Progenitor cell of endocrine pancreas (in vitro differentiated cells): ENCODE data around the gene PDIA6. TPM values are rescaled to one million over a fixed set of nuclear protein-coding genes. Genes with fewer than 3 reads are reported as not detected.

Source experiments
- DNase-seq: peaks from one replicate; pipeline ENCODE4 v3.0.0; 2021; ENCODE audit warnings: low spot score; ENCODE audit not compliant: unreplicated experiment
- H3K27ac Mint-ChIP-seq: 2 replicates; pipeline ENCODE4 v1.8.0; 2021; ENCODE audit warnings: mild to moderate bottlenecking, moderate library complexity, mixed read lengths
- H3K27me3 Mint-ChIP-seq: 2 replicates; pipeline ENCODE4 v1.8.0; 2021; ENCODE audit warnings: mixed read lengths
- H3K36me3 Mint-ChIP-seq: 2 replicates; pipeline ENCODE4 v1.8.0; 2022; ENCODE audit warnings: mixed read lengths; ENCODE audit not compliant: insufficient read depth
- H3K4me1 Mint-ChIP-seq: 2 replicates; pipeline ENCODE4 v1.8.0; 2021; ENCODE audit warnings: low read depth, mixed read lengths
- H3K4me3 Mint-ChIP-seq: 2 replicates; pipeline ENCODE4 v1.8.0; 2021; ENCODE audit warnings: low read depth, mild to moderate bottlenecking, moderate library complexity, mixed read lengths
- H3K9me3 Mint-ChIP-seq: 2 replicates; pipeline ENCODE4 v1.8.0; 2021; ENCODE audit warnings: low read depth, mixed read lengths
- total RNA-seq: library from RNA; stranded (reverse); gene quantifications from 2 replicates; pipeline ENCODE4 v1.2.1, GENCODE V29; 2021
- TF ChIP-seq, protein P1 (sequence below): fragments of 200-600 bp; sonication (generic); IDR thresholded peaks from one replicate; pipeline ENCODE4 v1.5.0; 2021; ENCODE audit warnings: antibody characterized with exemption, mild to moderate bottlenecking; ENCODE audit not compliant: unreplicated experiment

PDIA6 gene
- total RNA-seq, 1 donor from 2014 or later: 249 TPM

DNA sequence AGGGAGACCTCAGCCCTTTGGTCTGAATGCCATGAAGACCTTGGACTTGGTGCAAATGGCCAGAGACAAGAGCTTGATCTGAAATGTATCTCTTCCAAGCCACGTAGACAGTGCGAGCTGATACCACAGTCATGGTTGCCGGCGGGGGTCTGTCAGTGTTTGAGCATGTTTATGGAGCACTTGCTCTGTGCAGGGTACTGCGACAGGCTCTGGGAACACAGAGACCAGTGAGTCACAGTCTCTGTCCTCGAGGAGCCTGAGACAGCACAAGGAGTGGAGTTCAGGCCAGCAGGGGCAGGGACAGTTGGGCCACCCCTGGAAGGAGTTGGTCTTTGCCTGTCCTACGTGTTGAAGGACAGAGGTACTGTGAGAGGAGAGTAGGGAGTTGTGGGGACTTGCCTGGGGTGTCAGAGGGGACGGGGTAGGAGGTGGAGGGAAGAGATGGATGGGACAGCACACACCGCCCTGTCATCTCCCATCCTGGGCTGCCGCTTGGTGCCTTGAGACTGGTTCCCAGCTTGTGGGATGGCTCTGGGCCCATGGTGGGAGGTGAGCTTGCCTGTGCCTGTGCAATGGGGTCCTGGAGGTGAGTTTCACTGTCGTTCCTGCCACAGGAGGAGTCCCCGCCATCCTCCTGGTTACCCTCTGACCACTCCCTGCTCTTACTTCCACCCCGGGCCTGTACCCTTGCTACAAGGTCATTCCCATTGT lies 51.6 kb downstream of the PDIA6 start:
- H3K36me3 Mint-ChIP-seq: no peaks in the 10 kb centered on the region
- H3K4me1 Mint-ChIP-seq: no peaks in the 10 kb centered on the region
- H3K27ac Mint-ChIP-seq: no peak overlapping the region
- TF ChIP-seq, protein P1, sequence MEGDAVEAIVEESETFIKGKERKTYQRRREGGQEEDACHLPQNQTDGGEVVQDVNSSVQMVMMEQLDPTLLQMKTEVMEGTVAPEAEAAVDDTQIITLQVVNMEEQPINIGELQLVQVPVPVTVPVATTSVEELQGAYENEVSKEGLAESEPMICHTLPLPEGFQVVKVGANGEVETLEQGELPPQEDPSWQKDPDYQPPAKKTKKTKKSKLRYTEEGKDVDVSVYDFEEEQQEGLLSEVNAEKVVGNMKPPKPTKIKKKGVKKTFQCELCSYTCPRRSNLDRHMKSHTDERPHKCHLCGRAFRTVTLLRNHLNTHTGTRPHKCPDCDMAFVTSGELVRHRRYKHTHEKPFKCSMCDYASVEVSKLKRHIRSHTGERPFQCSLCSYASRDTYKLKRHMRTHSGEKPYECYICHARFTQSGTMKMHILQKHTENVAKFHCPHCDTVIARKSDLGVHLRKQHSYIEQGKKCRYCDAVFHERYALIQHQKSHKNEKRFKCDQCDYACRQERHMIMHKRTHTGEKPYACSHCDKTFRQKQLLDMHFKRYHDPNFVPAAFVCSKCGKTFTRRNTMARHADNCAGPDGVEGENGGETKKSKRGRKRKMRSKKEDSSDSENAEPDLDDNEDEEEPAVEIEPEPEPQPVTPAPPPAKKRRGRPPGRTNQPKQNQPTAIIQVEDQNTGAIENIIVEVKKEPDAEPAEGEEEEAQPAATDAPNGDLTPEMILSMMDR: no peak
- no peaks in the 10 kb centered on the region for H3K9me3 Mint-ChIP-seq
- H3K27me3 Mint-ChIP-seq: peaks cover 2% of the 10 kb centered on the region
- no peak for DNase-seq
- H3K4me3 Mint-ChIP-seq: no peak overlapping the region

DNA sequence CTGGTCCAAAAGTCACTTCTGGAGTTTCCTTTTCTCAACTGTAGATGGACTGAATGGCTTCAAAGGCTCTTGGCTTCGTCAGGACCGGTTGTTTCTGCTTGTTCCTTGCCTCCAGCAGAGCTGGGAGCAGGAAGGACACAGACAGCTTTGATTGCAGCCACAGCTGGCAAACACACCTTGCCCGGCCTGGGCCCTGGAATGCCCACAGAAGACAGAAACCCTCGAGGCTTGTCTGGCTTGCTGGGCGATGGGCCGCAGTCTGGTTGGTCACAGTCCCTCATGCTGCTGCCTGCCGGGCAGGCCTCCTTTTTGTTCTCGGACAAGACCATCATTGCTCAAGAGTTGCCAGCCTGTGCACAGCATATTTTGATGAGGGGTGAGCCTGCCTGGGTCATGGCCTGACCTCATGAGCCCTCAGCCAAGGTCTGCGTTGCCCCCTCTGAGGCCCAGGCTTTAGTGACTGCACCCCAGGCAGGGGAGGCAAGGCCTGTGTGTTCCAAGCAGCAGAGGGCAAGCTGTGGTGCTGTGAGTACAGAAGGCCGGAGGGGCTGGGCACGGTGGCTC lies 53.4 kb downstream of the PDIA6 start:
- H3K4me1 Mint-ChIP-seq: no peaks in the 10 kb centered on the region
- peaks cover 2% of the 10 kb centered on the region for H3K27me3 Mint-ChIP-seq
- no peak overlapping the region for H3K27ac Mint-ChIP-seq
- no peaks in the 10 kb centered on the region for H3K36me3 Mint-ChIP-seq
- no peak for DNase-seq
- H3K9me3 Mint-ChIP-seq: no peaks in the 10 kb centered on the region
- TF ChIP-seq, protein P1: no peak
- H3K4me3 Mint-ChIP-seq: no peak overlapping the region

DNA sequence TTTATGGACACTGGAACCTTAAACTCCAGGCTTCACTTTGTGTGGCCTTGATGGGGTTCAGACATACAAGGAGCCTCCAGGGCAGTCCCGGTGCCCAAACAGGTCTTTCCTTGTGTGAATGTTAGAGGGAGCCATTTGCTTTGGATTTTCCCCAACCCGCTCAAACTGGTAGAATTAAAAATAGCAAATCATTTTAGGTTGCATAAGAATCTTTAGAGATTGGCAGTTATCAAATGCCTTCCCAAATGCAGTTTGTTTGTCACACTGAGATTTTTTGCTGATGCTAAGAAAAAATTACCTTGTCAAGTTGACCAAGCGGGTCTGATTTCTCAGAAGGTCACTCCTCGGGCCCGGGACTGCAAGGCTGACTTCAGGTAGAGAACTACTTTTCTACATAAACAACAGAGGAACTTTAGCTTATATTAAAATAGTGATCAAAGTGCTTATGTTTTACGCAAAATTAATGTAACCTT lies 54.7 kb downstream of the PDIA6 start:
- no peaks in the 10 kb centered on the region for H3K4me1 Mint-ChIP-seq
- no peaks in the 10 kb centered on the region for H3K36me3 Mint-ChIP-seq
- H3K9me3 Mint-ChIP-seq: no peaks in the 10 kb centered on the region
- H3K27ac Mint-ChIP-seq: no peak overlapping the region
- no peak for DNase-seq
- TF ChIP-seq, protein P1: no peak
- peaks cover 2% of the 10 kb centered on the region for H3K27me3 Mint-ChIP-seq
- H3K4me3 Mint-ChIP-seq: no peak overlapping the region

DNA sequence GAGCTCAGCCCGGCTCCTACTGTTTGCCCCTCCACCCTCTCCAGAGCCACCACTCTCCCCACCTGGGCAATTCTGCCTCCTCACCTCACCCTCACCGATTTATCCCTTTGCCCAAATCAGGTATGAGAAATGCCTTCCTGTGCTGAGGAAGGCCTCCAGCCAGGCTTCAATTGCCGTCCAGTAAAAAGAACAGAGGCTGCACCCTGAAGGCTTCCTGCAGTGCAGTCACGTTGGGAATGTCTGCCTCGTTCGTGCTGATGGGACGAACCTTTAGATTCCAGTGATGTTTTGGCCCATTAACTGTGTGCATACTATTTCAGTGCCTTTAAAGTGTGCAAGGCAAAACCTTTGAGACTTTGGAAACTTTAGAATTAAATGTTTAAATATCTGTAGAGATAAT lies 57.0 kb downstream of the PDIA6 start:
- Mint-ChIP-seq H3K9me3 (no peaks in the 10 kb centered on the region), H3K4me3 (no peak overlapping the region), H3K36me3 (no peaks in the 10 kb centered on the region), H3K4me1 (no peaks in the 10 kb centered on the region), H3K27ac (no peak overlapping the region), H3K27me3 (no peaks in the 10 kb centered on the region)
- DNase-seq: no peak
- TF ChIP-seq, protein P1: no peak

DNA sequence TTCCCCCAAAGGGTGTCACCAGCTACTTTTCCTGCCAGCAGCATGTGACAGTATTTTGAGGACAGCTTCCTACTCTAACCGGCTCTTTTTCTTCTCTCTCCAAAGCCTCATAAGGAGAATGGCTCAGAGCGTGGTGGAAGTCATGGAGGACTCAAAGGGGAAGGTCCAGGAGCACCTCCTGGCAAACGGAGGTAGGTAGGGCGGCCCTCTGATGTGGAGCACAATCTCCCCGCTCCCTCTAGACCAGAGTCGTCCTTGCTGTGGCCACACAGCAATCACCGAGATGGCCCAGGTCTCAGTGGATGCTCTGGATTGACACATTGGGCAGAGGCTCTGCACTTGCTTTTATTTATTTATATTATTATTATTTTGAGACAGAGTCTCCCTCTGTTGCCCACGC lies 58.7 kb downstream of the PDIA6 start:
- Mint-ChIP-seq H3K36me3 (no peaks in the 10 kb centered on the region), H3K4me3 (no peak overlapping the region), H3K27me3 (no peaks in the 10 kb centered on the region), H3K9me3 (no peaks in the 10 kb centered on the region), H3K27ac (no peak overlapping the region), H3K4me1 (no peaks in the 10 kb centered on the region)
- TF ChIP-seq, protein P1: no peak
- no peak for DNase-seq
